ENCODE results near the gene PDAP1.

DNA sequence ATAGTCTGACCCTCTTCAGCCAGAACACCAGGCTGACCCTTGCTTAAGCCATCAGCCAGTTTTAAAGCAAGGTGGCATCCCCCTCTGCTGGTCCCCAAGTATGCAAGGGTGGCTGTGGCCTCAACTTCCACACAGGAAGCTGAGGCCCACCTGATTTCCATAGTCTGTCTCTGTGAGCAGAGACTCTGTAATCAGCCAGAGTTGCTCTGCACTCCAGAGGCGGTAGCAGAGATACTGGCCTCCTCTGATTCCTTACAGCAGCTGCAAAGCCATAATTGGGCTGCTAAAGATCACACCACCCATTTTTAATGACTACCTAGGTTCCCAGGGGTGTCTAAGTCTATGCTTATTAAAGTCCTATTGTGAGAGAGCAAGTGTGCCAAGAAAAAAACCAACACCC, 1.8 kb downstream of the PDAP1 start:
- TF ChIP-seq CTCF (conservative IDR thresholded peaks at IDR 0.05; ENCODE audit: low read depth, low read length) (no peak), RAD21 (IDR thresholded peaks at IDR 0.05; ENCODE audit: low read length) (no peak), MAFK (IDR thresholded peaks at IDR 0.05; ENCODE audit: low read depth, low read length) (no peak), POLR2A (IDR thresholded peaks at IDR 0.05; ENCODE audit: low read depth, low read length) (no peak), CEBPB (IDR thresholded peaks at IDR 0.05; ENCODE audit: low read depth, low read length) (no peak), RCOR1 (IDR thresholded peaks at IDR 0.05; ENCODE audit: insufficient replicate concordance, low read length) (no peak), BHLHE40 (IDR thresholded peaks at IDR 0.05; ENCODE audit: low read depth, low read length) (no peak), USF2 (IDR thresholded peaks at IDR 0.05; ENCODE audit: low read depth, low read length) (no peak)
- TF ChIP-seq, protein P1, sequence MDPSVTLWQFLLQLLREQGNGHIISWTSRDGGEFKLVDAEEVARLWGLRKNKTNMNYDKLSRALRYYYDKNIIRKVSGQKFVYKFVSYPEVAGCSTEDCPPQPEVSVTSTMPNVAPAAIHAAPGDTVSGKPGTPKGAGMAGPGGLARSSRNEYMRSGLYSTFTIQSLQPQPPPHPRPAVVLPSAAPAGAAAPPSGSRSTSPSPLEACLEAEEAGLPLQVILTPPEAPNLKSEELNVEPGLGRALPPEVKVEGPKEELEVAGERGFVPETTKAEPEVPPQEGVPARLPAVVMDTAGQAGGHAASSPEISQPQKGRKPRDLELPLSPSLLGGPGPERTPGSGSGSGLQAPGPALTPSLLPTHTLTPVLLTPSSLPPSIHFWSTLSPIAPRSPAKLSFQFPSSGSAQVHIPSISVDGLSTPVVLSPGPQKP (IDR thresholded peaks at IDR 0.05; ENCODE audit: borderline replicate concordance, low read depth, low read length): no peak

Data from IMR-90 (cell line).